ENCODE results near the gene RECK.

Gene RECK

GRCh38 chr9:36037549-36038122, 923 bp downstream of the RECK start:
- Histone ChIP-seq H3K36me3 (ENCODE audit: insufficient read depth, insufficient read length, low read length) (peaks cover 2% of the 10 kb centered on the region), H3K4me1 (ENCODE audit: insufficient read depth, insufficient read length) (no peaks in the 10 kb centered on the region), H3K9me3 (ENCODE audit: insufficient read depth, low read length) (no peaks in the 10 kb centered on the region), H3K9ac (ENCODE audit: insufficient read length, low read depth) (peak overlapping the region; percentile 85), H3K27me3 (ENCODE audit: insufficient read depth, insufficient read length) (no peaks in the 10 kb centered on the region), H3K4me3 (ENCODE audit: insufficient read length, low read depth) (peak overlapping the region; percentile 84)
- peak; percentile 16 for DNase-seq (ENCODE audit: low read depth, low spot score)
- TF ChIP-seq SUZ12 (IDR thresholded peaks at IDR 0.05; ENCODE audit: extremely low read depth, insufficient read depth, insufficient read length) (no peak), ZNF274 (IDR thresholded peaks at IDR 0.05; ENCODE audit: low read depth, low read length) (no peak), YY1 (IDR thresholded peaks at IDR 0.05; ENCODE audit: insufficient read depth, insufficient read length) (no peak)

GRCh38 chr9:36039121-36039520, 2.4 kb downstream of the RECK start:
- TF ChIP-seq YY1 (IDR thresholded peaks at IDR 0.05; ENCODE audit: insufficient read depth, insufficient read length) (no peak), SUZ12 (IDR thresholded peaks at IDR 0.05; ENCODE audit: extremely low read depth, insufficient read depth, insufficient read length) (no peak), ZNF274 (IDR thresholded peaks at IDR 0.05; ENCODE audit: low read depth, low read length) (no peak)
- Histone ChIP-seq H3K9me3 (ENCODE audit: insufficient read depth, low read length) (no peaks in the 10 kb centered on the region), H3K4me3 (ENCODE audit: insufficient read length, low read depth) (no peak overlapping the region), H3K36me3 (ENCODE audit: insufficient read depth, insufficient read length, low read length) (peaks cover 2% of the 10 kb centered on the region), H3K9ac (ENCODE audit: insufficient read length, low read depth) (no peak overlapping the region), H3K4me1 (ENCODE audit: insufficient read depth, insufficient read length) (no peaks in the 10 kb centered on the region), H3K27me3 (ENCODE audit: insufficient read depth, insufficient read length) (no peaks in the 10 kb centered on the region)
- DNase-seq (ENCODE audit: low read depth, low spot score): no peak

GRCh38 chr9:36039696-36040095, 3.0 kb downstream of the RECK start:
- H3K4me3 ChIP-seq (ENCODE audit: insufficient read length, low read depth): no peak overlapping the region
- no peaks in the 10 kb centered on the region for H3K9me3 ChIP-seq (ENCODE audit: insufficient read depth, low read length)
- no peaks in the 10 kb centered on the region for H3K27me3 ChIP-seq (ENCODE audit: insufficient read depth, insufficient read length)
- peaks cover 2% of the 10 kb centered on the region for H3K36me3 ChIP-seq (ENCODE audit: insufficient read depth, insufficient read length, low read length)
- H3K4me1 ChIP-seq (ENCODE audit: insufficient read depth, insufficient read length): no peaks in the 10 kb centered on the region
- no peak overlapping the region for H3K9ac ChIP-seq (ENCODE audit: insufficient read length, low read depth)
- DNase-seq (ENCODE audit: low read depth, low spot score): no peak
- TF ChIP-seq SUZ12 (IDR thresholded peaks at IDR 0.05; ENCODE audit: extremely low read depth, insufficient read depth, insufficient read length) (no peak), ZNF274 (IDR thresholded peaks at IDR 0.05; ENCODE audit: low read depth, low read length) (no peak), YY1 (IDR thresholded peaks at IDR 0.05; ENCODE audit: insufficient read depth, insufficient read length) (no peak)

GRCh38 chr9:36040271-36040925, 3.7 kb downstream of the RECK start:
- Histone ChIP-seq H3K9me3 (ENCODE audit: insufficient read depth, low read length) (no peaks in the 10 kb centered on the region), H3K4me3 (ENCODE audit: insufficient read length, low read depth) (no peak overlapping the region), H3K4me1 (ENCODE audit: insufficient read depth, insufficient read length) (no peaks in the 10 kb centered on the region), H3K36me3 (ENCODE audit: insufficient read depth, insufficient read length, low read length) (peaks cover 2% of the 10 kb centered on the region), H3K27me3 (ENCODE audit: insufficient read depth, insufficient read length) (no peaks in the 10 kb centered on the region), H3K9ac (ENCODE audit: insufficient read length, low read depth) (no peak overlapping the region)
- TF ChIP-seq SUZ12 (IDR thresholded peaks at IDR 0.05; ENCODE audit: extremely low read depth, insufficient read depth, insufficient read length) (no peak), YY1 (IDR thresholded peaks at IDR 0.05; ENCODE audit: insufficient read depth, insufficient read length) (no peak), ZNF274 (IDR thresholded peaks at IDR 0.05; ENCODE audit: low read depth, low read length) (no peak)
- DNase-seq (ENCODE audit: low read depth, low spot score): no peak

- H3K9me3 ChIP-seq (ENCODE audit: insufficient read depth, low read length): no peaks in the 10 kb centered on the region
- no peaks in the 10 kb centered on the region for H3K4me1 ChIP-seq (ENCODE audit: insufficient read depth, insufficient read length)
- H3K36me3 ChIP-seq (ENCODE audit: insufficient read depth, insufficient read length, low read length): peaks cover 2% of the 10 kb centered on the region
- no peak overlapping the region for H3K9ac ChIP-seq (ENCODE audit: insufficient read length, low read depth)
- no peak overlapping the region for H3K4me3 ChIP-seq (ENCODE audit: insufficient read length, low read depth)
- TF ChIP-seq ZNF274 (IDR thresholded peaks at IDR 0.05; ENCODE audit: low read depth, low read length) (no peak), SUZ12 (IDR thresholded peaks at IDR 0.05; ENCODE audit: extremely low read depth, insufficient read depth, insufficient read length) (no peak), YY1 (IDR thresholded peaks at IDR 0.05; ENCODE audit: insufficient read depth, insufficient read length) (no peak)
- no peaks in the 10 kb centered on the region for H3K27me3 ChIP-seq (ENCODE audit: insufficient read depth, insufficient read length)
- no peak for DNase-seq (ENCODE audit: low read depth, low spot score)
Observed at GRCh38 chr9:36041506-36041905, 4.8 kb downstream of the RECK start.

- no peak overlapping the region for H3K4me3 ChIP-seq (ENCODE audit: insufficient read length, low read depth)
- no peaks in the 10 kb centered on the region for H3K36me3 ChIP-seq (ENCODE audit: insufficient read depth, insufficient read length, low read length)
- no peaks in the 10 kb centered on the region for H3K9me3 ChIP-seq (ENCODE audit: insufficient read depth, low read length)
- no peak for DNase-seq (ENCODE audit: low read depth, low spot score)
- H3K9ac ChIP-seq (ENCODE audit: insufficient read length, low read depth): no peak overlapping the region
- no peaks in the 10 kb centered on the region for H3K27me3 ChIP-seq (ENCODE audit: insufficient read depth, insufficient read length)
- TF ChIP-seq SUZ12 (IDR thresholded peaks at IDR 0.05; ENCODE audit: extremely low read depth, insufficient read depth, insufficient read length): no peak
- no peak for TF ChIP-seq YY1 (IDR thresholded peaks at IDR 0.05; ENCODE audit: insufficient read depth, insufficient read length)
- no peak for TF ChIP-seq ZNF274 (IDR thresholded peaks at IDR 0.05; ENCODE audit: low read depth, low read length)
- no peaks in the 10 kb centered on the region for H3K4me1 ChIP-seq (ENCODE audit: insufficient read depth, insufficient read length)
Observed at GRCh38 chr9:36045610-36046009, 8.9 kb downstream of the RECK start.

- Histone ChIP-seq H3K27me3 (ENCODE audit: insufficient read depth, insufficient read length) (no peaks in the 10 kb centered on the region), H3K4me3 (ENCODE audit: insufficient read length, low read depth) (no peak overlapping the region)
Observed at GRCh38 chr9:36046923-36047322, 10.2 kb downstream of the RECK start.

More at GRCh38 chr9:36046923-36047322, 10.2 kb downstream of the RECK start:
- TF ChIP-seq YY1 (IDR thresholded peaks at IDR 0.05; ENCODE audit: insufficient read depth, insufficient read length) (no peak), SUZ12 (IDR thresholded peaks at IDR 0.05; ENCODE audit: extremely low read depth, insufficient read depth, insufficient read length) (no peak), ZNF274 (IDR thresholded peaks at IDR 0.05; ENCODE audit: low read depth, low read length) (no peak)
- Histone ChIP-seq H3K9me3 (ENCODE audit: insufficient read depth, low read length) (no peaks in the 10 kb centered on the region; the same call in 1 of the 2 replicates), H3K36me3 (ENCODE audit: insufficient read depth, insufficient read length, low read length) (no peaks in the 10 kb centered on the region), H3K4me1 (ENCODE audit: insufficient read depth, insufficient read length) (no peaks in the 10 kb centered on the region), H3K9ac (ENCODE audit: insufficient read length, low read depth) (no peak overlapping the region)
- DNase-seq (ENCODE audit: low read depth, low spot score): no peak

Data from NT2/D1 (cell line).